ENCODE results near the gene LMTK2.

The LMTK2 gene
- total RNA-seq = 105 reads per million, percentile 83 among the genes with 10 or more reads in this experiment

DNA sequence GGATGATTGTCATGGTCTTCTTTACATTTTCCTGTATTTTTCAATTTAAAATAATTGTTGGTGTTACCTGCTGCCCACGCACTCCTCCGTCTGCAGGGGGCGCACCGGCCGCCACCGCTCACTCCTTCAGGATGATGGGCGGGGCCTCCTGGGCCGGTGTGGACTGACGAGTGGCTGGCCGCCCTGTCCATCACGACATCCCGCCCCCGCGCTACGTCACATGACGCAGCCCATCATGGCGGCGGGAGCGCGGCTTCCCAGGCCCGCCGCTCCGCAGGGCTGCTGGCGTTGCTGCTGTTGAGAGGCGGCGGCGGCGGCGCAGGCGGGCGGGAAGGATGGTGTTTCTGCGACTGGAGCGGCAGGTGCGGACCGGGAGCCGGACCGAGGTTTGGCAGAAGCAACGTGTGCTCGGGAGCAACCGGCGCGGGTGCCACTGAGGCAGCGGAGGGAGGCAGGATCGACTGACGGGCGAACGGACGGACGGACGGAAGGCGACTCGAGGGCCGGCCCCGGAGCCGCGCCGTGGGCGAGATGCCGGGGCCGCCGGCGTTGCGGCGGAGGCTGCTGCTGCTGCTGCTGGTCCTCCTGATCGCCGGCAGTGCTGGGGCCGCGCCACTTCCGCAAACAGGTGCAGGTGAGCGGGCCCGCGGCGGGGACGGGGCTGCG, at the start of gene LMTK2:
LMTK2 (plus strand) TSS at position 216 of the 666 bp plus-strand sequence; CDS start at position 532, 316 bp downstream.
- peak; percentile 93 for DNase-seq

DNA sequence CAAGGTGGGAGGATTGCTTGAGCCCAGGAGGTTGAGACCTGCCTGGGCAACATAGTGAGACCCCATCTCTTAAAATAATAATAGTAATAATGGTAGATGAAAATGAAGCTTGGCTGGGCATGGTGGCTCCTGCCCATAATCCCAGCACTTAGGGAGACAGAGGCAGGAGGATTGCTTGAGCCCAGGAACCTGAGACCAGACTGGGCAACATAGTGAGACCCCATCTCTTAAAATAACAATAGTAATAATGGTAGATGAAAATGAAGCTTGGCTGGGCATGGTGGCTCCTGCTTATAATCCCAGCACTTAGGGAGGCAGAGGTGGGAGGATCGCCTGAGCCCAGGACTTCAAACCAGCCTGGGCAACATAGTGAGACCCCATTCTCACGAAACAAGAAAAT, 49.5 kb upstream of the LMTK2 start:
- DNase-seq = no peak

DNA sequence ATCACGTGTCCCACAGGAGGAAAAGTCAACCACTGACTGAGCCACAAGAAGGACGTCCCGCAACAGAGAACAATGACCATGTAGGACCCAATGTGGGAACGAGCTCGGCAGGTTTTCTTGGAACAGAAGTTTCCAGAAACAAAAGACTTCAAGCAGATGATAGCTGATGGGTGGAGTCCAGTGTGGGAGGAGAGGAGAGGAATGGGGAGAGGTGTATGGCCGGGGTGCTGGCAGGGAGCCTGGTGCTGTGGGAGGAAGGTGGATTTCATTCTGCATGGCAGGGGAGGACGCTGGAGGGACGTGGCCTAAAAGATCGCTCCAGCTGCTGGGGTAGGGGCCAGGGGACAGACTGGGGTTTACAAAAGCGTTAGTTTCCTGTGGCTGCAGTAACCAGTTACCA, 48.5 kb upstream of the LMTK2 start:
- DNase-seq = no peak

DNA sequence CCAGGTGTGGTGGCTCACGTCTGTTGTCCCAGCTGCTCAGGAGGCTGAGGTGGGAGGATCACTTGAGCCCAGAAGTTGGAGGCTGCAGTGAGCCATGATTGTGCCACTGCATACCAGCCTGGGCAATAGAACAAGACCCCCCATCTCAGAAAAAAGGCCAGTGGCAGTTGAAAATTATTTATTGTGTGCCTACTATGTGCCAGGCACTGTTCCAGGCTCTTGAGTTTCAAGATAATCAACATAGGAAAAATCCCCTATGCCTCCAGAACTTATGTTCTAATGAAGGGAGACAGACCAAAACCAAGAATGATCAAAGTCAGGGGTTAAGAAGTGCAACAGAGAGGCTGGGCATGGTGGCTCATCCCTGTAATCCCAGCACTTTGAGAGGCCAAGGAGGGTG, 42.4 kb upstream of the LMTK2 start:
- no peak for DNase-seq

DNA sequence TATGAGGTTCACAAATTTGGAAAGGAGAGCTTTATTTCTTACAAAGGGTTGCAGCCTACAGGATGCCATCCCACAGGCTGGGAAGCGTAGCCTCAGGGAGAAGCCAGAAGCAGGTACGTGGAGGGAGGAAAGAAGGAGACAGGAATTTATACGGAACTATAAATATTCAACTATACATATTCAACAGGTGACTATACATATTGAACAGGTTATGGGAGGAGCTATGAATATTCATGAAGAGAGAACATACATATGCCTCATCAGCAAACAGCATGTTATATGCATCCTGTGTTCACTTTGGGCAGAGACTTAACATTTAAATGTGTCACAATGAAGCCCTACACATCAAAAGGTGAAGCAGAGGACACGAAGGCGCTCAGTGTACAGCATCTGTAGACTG, 40.5 kb upstream of the LMTK2 start:
- DNase-seq = no peak

DNA sequence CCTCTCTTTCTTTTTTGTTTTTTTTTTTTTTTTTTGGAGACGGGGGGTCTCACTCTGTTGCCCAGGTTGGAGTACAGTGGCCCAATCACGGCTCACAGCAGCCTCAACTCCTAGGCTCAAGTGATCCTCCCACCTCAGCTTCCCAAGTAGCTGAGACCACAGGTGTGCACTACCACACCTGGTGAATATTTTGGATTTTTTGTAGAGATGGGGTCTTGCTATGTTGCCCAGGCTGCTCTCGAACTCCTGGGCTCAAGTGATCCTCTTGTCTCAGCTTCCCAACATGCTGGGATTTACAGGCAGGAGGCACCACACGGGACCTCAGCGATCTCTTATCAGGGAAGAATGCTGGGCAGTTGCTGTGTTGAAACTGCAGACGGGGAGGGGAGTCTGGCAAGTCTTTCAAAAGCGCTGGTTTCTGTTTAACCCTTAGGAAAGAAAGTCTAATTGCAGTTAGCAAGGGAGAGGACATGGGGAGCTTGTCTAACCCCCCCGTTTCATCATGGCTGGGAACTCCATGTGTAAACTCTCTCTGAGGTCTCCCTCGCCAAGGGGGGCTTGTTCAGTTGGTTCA, 39.6 kb upstream of the LMTK2 start:
- DNase-seq = no peak

DNA sequence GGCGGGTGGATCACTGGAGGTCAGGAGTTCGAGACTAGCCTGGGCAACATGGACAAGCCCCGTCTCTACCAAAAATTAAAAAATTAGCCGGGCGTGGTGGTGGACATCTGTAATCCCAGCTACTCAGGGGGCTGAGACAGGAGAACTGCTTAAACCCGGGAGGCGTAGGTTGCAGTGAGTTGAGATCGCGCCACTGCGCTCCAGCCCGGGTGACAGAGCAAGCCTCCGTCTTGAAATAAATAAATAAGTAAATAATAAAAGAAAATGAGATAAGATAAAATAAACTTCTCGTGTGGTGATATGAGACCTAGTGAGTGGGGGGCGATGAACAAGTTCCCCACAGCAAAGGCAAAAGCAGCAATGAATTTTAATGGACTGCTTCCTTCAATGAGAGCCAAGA, 33.6 kb upstream of the LMTK2 start:
- no peak for DNase-seq

DNA sequence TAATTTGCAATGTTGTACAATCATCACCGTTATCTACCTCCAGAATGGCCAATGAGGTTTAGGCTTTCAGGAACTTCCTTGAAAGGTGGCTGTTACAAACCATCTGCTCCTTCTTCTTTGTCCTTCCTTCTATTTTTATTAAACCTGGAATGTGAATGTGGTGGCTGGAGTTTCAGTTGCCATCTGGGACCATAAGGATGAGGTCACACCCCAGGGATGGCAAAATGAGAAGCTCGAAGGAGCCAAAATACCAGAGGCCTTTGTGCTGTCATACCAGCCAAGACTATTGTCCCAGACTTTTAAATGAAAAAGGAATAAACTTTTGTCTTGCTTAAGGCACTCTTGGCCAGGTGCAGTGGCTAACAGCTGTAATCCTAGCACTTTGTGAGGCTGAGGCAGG, 30.9 kb upstream of the LMTK2 start:
- DNase-seq = no peak

DNA sequence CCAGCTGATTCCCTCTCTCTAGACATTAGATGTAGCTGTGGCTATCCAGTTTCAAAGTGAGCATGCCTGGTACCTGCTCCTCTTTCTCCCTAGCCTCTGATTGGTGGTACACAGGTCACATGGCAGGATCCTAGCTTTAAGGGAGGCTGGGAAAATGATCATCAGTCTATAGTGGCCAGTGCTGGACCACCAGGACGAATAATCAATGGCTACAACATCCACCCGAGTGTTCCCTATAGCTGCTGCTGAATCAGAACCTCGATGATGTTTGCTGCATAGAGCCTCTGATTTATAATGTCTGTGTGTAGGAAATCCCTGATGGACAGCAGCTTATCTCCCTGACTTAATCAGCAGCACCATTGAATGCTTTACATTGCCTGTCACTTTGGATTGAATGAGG, 28.9 kb upstream of the LMTK2 start:
- no peak for DNase-seq

DNA sequence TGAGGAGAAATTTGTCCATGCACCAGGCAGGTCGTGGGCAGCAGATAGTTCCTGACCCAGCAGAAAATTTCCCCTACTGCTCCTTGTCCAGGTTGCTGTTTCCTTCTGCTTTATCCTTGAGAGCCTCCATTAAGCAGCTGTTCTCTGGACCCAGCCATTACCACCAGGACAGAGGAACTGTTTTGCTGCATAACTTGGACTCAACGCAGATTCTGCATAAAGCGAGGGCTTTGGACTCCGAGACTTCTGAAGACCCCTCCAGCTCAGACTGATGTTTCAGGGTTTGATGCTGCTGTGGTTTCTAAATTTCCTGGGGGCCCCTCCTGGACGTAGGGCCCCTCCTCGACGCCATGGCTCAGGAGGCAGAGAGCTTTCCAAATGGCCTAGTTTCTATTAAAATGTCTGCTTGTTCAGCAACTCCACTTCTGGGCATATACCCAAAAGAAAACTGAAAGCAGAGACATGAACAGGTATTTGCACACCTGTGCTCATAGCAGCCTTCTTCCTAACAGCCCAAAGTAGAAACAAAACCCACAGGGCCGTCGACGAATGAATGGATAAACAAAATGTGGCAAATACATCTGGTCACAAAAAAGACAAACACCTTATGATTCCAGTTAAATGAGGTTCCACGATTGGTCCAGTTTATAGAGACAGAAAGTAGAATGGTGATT, 28.3 kb upstream of the LMTK2 start:
- no peak for DNase-seq

DNA sequence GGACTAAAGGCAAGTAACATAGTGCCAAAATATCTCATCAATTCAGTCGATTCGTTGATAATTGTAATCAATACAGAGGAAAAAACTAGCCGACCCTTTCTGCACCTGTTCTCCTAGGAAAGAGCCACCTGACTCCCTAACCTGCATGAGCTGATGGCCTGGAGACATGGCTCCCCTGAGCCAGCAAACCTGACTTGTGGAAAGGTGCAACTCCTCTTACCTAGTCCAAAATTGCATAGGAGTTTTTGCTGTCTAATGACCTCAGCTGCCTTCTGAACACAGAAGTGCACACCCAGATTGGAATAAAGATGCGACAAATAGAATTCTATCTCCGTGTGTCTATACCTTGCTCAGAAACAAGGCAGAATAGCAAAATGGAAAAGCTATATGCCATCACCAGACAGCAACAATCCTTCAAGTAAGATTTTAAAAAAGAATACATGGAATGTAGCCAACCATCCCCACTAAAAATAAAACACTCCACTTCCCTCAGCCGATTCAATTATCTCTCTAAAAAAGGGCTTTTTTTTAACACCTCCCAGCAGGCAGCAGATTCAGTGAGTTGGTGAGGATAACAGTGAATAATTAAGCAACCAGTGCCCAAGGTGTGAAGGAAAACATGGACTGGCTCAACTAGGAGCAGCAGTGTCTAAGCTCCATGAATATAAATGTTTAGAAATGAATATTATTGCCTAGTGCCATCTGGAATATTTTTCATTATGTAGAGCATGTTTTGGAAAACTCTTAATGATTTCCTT, 26.6 kb upstream of the LMTK2 start:
- DNase-seq = no peak

DNA sequence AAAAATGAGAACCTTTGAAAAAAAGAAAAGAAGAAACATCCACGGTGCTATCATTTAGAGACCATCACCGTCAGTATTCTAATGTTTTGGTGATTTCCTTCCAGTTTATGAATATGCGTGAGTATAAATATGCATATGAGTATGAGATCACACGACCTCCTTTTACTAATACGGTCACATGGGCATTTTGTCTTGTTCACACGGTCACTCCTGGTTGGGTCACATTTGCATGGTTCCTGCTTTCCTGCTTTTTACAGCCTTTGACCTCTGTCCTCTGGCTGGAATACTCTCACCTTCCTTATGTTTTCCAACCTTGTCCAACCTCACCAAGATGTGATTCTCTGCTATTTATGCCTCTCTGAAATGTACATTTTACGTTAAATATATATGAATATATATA, 25.3 kb upstream of the LMTK2 start:
- DNase-seq = no peak

DNA sequence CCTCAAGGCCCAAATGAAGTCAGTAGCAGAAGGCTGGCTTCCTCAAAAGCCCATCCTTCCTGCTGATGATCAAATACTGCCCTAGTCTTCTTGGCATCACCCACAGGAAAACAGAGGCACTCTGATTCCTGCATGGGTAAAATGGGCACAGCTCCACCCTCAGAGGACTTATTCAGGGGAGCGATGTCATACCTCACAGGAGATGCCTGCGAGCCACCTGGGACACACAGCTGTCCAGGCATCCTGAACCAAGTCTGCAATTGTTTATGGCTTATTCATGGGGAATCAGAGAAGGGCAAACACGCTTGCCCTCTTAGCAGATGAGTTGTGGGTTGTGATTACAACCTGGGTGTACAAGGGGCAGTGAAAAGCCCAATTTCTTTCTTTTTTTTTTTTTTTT, 22.0 kb upstream of the LMTK2 start:
- no peak for DNase-seq

DNA sequence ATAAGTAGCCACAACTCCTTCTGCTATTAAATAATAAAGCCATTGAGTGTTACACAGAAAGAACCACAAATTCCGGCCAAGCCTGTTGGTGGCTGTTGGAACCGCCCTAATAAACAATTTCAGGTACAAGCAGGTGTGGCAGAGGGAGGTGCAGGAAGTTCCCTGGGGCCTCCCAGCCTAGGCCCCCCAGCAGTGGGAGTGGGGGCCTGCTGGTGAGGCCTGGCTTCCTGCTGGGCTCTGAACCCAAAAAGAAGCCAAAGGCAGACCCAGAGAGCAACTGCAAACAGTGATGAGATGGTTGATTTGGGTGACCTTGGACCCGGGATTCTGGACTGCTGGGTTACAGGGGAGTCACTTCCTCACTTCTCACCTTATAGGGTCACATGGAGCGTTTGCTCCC, 21.0 kb upstream of the LMTK2 start:
- no peak for DNase-seq

DNA sequence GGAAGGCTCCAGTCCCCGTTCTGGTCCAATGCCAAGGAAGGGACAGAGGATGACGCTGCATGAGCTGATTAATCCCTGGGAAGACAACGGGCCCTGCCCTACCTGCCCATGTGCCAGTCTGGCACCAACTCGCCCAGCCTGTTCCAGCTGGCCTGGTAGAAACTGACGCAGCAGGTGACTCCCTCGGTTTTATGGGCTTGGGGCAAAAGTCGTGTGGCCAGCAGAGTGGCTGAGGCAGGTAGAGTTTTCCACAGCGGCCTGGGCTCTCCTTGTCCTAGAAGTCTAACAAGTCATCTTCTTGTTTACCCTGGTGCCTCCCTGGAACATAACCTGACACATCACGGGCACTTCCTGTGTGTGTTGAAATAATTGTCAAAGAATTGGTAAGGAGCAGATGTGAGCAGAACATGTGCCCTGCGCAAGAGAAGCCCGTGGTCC, 20.4 kb upstream of the LMTK2 start:
- DNase-seq = no peak

DNA sequence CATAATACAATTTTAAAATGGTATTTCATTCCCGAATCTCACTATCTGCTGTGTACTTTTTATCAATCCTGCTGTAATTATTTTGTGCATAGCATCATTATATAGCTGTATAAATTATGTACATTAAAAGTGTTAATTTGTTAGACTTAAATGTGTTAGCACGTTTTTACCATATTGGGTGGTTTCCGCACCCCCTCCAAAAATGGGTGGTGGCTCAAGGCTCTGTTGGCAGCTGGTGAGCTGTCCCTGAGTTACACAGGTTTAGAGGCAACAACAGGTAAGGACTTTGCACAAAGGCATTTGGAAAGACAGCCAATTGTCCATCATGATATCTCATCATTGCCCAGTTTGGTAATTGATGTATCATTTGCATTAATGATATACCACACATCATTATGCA, 18.6 kb upstream of the LMTK2 start:
- DNase-seq = no peak

DNA sequence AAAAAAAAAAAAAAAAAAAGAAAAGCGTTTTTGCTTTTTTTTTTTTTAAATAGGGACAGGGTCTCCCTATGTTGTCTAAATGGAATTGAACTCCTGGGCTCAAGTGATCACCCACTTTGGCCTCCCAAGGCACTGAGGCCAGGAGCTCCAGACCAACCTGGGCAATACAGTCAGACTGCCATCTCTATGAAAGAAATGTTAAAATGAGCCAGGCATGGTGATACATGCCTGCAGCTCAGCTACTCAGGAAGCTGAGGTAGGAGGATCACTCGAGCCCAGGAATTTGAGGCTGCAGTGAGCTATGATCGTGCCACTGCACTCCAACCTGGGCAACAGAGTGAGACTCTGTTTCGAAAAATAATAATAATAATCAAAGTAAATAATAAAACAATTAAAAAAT, 16.5 kb upstream of the LMTK2 start:
- DNase-seq = no peak

DNA sequence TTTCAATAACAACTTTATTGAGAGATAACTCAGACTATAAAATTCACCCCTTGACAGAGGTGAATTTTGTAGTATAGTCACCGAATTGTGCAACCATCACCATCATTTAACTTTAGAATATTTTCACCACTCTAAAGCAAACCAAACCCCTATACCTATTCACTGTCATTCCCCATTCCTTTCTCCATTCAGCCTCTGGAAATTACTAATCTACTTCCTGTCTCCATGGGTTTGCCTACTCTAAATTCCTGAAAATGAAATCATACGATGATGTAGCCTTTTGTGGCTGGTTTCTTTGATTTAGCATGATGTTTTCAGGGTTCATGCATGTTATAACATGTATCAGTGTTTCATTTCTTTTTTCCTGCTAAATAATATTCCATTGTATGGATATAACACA, 15.6 kb upstream of the LMTK2 start:
- DNase-seq = no peak

DNA sequence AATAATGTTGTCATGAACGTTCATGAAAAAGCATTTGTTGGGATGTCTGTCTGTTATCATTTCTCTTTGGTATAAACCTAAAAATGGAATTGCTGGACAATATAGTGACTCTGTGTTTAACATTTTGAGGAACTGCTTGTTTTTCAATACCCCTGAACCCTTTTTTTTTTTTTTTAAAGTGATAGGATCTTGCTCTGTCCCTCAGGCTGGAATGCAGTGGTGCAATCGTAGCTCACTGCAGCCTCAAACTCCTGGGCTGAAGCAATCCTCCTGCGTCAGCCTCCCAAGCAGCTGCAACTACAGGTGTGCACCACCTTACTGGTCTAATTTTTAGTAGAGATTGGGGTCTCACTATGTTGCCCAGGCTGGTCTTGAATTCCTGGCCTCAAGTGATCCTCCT, 15.1 kb upstream of the LMTK2 start:
- DNase-seq = no peak

DNA sequence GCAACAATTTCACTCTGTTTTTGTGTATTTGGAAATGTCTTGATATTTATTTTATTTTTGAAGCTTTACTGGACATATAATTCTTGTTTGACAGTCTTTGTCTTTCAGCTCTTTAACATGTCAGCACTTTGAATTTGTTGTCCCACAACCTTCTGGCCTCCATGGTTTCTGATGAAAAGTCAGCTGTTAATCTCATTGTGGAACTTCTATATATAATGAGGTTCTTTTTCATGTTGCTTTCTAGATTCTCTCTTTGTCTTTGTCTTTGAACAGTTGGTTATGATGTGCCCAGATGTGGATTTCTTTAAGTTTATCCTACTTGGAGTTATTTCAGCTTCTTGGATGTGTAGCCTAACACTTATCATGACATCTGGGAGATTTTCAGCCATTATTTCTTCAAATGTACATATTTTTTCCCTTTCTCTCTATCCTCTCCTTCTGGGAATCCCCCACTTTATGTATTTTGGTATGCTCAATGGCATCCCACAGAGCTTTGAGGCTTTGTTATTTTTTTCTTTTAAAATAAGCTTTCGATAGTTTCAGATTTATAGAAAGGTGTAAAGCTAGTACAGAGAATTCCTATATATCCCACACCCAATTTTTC, 9.5 kb upstream of the LMTK2 start:
- no peak for DNase-seq

DNA sequence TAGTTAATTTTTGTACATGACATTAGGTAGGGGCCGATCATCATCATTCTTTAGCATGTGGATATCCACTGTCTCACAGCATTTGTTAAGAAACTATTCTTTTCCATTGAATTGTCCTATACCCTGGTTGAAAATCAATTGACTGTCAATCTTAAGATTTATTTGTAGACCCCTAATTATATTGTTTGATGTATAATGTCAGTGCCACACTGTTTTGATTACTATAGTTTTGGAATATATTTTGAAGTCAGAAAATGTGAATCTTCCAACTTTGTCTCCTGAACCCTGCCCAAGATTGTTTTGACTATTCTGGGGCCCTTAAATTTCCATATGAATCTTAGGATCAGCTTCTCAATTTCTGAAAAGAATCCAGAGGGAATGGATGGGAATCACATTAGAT, 6.6 kb upstream of the LMTK2 start:
- no peak for DNase-seq

DNA sequence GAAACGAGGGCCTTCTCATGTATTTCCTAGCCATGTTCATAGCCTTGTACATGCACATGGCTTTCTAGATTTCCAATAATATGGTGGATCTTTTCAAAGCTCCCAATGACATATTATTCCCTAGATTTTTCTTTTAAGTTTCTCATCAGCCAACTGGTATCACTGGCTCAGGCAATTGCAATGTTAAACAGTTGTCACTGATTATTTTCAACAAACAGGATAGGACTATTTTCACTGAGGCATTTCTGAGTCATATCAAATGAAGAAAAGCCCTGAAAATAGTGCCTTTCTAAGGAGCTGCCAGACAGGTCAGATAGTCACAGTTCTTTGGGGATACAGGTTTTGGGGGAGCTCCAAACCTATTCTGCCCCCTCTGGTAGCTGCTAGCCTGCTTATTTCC, 4.5 kb upstream of the LMTK2 start:
- no peak for DNase-seq

DNA sequence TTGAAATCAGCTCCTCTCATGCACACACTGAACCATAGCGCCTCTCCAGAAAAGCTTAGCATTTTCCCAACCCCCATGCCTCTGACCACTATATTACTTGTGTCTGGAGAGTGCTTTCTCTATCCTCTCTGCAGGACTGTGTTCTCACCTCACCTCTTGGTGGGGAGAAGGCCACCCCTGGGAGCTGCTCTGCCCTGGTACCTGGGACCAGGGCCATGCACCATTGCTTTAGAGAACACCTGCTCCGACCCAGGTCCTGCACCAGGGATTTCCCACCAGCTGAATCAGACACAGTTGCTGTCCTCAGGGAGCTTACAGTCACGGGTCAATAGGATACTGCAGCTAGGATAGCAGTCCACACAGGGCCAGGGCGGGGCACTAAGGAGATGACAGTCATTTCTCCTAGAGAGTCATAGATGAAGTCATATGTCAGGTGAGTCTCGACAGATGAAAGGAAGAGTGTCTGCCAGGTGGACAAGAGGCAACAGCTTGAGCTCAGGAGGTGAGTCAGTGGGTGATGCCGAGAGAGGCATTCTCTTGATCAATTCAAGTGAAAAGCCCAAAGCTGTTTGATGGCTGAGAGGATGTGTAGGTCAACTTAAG, 619 bp upstream of the LMTK2 start:
- peak; percentile 13 for DNase-seq

Data from effector CD4-positive, alpha-beta T cell (primary cell).